ENCODE data around the gene MMP25. TPM values are rescaled to one million over a fixed set of nuclear protein-coding genes. Genes with fewer than 3 reads are reported as not detected.

Gene MMP25
- total RNA-seq, 1 experiment from 2014 or later = 0.67 TPM

GRCh38 chr16:3027983-3028715, 18.2 kb upstream of the MMP25 start:
- BruUV-seq (replicated peaks) = no TSS peak
- H3K9me3 ChIP-seq (ENCODE audit: control insufficient read depth, insufficient read depth, low read depth, low read length) = no peaks in the 10 kb centered on the region
- TF ChIP-seq REST (IDR thresholded peaks at IDR 0.05; ENCODE audit: insufficient read depth in 1 of 2, low read depth in 2 of 2, low read length in 1 of 2) (peak in 1 of 2 experiments; percentile 49; a peak in 1 of 4 replicates), POLR2AphosphoS5 (IDR thresholded peaks at IDR 0.05; ENCODE audit: low read depth, low read length) (peak; percentile 62), CTCF (IDR thresholded peaks at IDR 0.05) (peak; percentile 96), TCF7L2 (IDR thresholded peaks at IDR 0.05; ENCODE audit: low read depth, low read length) (no peak), SIN3A (IDR thresholded peaks at IDR 0.05; ENCODE audit: borderline replicate concordance, insufficient read depth, low read depth, low read length) (no peak)
- peaks cover 6% of the 10 kb centered on the region for H3K4me1 ChIP-seq (ENCODE audit: control insufficient read depth, insufficient read depth, low read length)
- ChIA-PET CTCF (interaction anchor here (0.6 to 1.2 kb wide), 9 partner anchors 8 to 252 kb away, joined by 3 to 5 read pairs (median 4); partner anchors contain the start of genes CLDN6, TNFRSF12A and ZNF213), POLR2A (interaction anchor here (0.7 kb wide), 1 partner anchor 1737 kb away, joined by 3 read pairs; no protein-coding TSS in a partner anchor)
- ATAC-seq = peak; percentile 51
- no peak overlapping the region for H3K4me3 ChIP-seq (ENCODE audit: low read depth in 2 of 2, low read length in 2 of 2)
- in situ Hi-C loops (cut with HindIII; ENCODE audit: low pct_unique_long_range_greater_than_20kb, low sequenced_read_pairs) (no loop called here), intact Hi-C loops (cut with micrococcal nuclease; ENCODE audit: unreplicated experiment) (no loop called here)
- H3K36me3 ChIP-seq (ENCODE audit: control insufficient read depth, insufficient read depth, low read length) = no peaks in the 10 kb centered on the region
- H3K27ac ChIP-seq (ENCODE audit: low read length) = no peak overlapping the region
- peak; percentile 32 for DNase-seq (ENCODE audit: low read depth, low spot score)
- no peaks in the 10 kb centered on the region for H3K27me3 ChIP-seq (ENCODE audit: control insufficient read depth, insufficient read depth, low read length)

- ATAC-seq (no peak), DNase-seq (ENCODE audit: low read depth, low spot score) (no peak)
- in situ Hi-C loops (cut with HindIII; ENCODE audit: low pct_unique_long_range_greater_than_20kb, low sequenced_read_pairs) (no loop called here), intact Hi-C loops (cut with micrococcal nuclease; ENCODE audit: unreplicated experiment) (no loop called here)
- Histone ChIP-seq H3K27me3 (ENCODE audit: control insufficient read depth, insufficient read depth, low read length) (no peaks in the 10 kb centered on the region), H3K9me3 (ENCODE audit: control insufficient read depth, insufficient read depth, low read depth, low read length) (no peaks in the 10 kb centered on the region), H3K4me1 (ENCODE audit: control insufficient read depth, insufficient read depth, low read length) (peaks cover 6% of the 10 kb centered on the region; the same call in 1 of the 2 replicates), H3K36me3 (ENCODE audit: control insufficient read depth, insufficient read depth, low read length) (no peaks in the 10 kb centered on the region), H3K4me3 (ENCODE audit: low read depth in 2 of 2, low read length in 2 of 2) (no peak overlapping the region), H3K27ac (ENCODE audit: low read length) (no peak overlapping the region)
- no TSS peak for BruUV-seq (replicated peaks)
- ChIA-PET CTCF (interaction anchor here (0.6 to 1.2 kb wide), 9 partner anchors 9 to 360 kb away, joined by 3 to 5 read pairs (median 4); partner anchors contain the start of genes CLDN6, TNFRSF12A and ZNF213), POLR2A (no interaction called here)
- no peak for TF ChIP-seq SIN3A (IDR thresholded peaks at IDR 0.05; ENCODE audit: borderline replicate concordance, insufficient read depth, low read depth, low read length)
Observed at GRCh38 chr16:3028716-3029319, 17.5 kb upstream of the MMP25 start.

Measured in Panc1 (cell line).